ENCODE data around the gene MAGI1.

MAGI1 gene

GRCh38 chr3:65843732-65844131, 195.0 kb downstream of the MAGI1 start:
- in situ Hi-C loops (cut with MboI; ENCODE audit: low sequenced_read_pairs, unreplicated experiment), result no loop called here
- no peak for DNase-seq (ENCODE audit: low spot score)
- TF ChIP-seq, protein P1, sequence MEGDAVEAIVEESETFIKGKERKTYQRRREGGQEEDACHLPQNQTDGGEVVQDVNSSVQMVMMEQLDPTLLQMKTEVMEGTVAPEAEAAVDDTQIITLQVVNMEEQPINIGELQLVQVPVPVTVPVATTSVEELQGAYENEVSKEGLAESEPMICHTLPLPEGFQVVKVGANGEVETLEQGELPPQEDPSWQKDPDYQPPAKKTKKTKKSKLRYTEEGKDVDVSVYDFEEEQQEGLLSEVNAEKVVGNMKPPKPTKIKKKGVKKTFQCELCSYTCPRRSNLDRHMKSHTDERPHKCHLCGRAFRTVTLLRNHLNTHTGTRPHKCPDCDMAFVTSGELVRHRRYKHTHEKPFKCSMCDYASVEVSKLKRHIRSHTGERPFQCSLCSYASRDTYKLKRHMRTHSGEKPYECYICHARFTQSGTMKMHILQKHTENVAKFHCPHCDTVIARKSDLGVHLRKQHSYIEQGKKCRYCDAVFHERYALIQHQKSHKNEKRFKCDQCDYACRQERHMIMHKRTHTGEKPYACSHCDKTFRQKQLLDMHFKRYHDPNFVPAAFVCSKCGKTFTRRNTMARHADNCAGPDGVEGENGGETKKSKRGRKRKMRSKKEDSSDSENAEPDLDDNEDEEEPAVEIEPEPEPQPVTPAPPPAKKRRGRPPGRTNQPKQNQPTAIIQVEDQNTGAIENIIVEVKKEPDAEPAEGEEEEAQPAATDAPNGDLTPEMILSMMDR (IDR thresholded peaks at IDR 0.05; ENCODE audit: borderline replicate concordance, control extremely low read depth, extremely low read depth, insufficient read depth, missing control alignments), result no peak

DNA sequence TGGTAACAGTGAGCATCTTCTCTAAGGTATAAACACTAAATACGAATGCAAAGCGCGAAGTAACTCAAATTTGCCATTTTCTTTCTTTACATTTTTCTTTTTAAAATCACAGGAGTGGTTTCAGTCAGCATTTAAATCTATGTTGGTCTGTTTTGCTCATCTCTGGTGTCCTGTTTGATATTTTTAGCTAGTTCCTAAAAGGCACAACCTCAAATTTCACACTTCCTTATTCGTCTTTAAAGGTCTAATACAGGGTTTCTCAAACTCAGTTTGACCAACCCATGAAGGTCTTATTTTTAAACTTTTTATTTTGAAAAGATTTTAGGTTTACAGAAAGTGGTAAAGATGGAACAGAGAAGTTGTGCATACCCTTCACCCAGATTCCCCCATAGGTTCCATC, 201.1 kb downstream of the MAGI1 start:
- in situ Hi-C loops (cut with MboI; ENCODE audit: low sequenced_read_pairs, unreplicated experiment), result no loop called here
- TF ChIP-seq, protein P1 (IDR thresholded peaks at IDR 0.05; ENCODE audit: borderline replicate concordance, control extremely low read depth, extremely low read depth, insufficient read depth, missing control alignments), result no peak
- DNase-seq (ENCODE audit: low spot score), result no peak

DNA sequence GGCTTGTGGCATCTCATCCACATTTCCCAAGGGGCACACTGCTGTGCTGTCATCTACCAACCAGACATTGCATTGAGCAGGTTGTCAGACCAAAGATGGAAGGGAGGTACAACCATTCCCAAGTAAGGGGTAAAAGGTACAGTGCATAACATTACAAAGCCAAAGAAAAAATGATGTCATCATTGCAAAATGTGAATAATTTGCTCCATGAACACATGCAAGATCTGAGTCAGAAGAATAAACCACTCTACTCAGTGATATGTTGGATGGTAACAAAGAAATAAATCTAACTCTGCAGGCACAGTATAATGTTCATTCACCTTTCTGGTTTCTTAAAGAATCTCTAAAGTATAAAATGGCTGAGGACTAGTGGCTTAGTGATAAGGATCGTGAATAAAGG, 202.7 kb downstream of the MAGI1 start:
- no peak for DNase-seq (ENCODE audit: low spot score)
- TF ChIP-seq, protein P1 (IDR thresholded peaks at IDR 0.05; ENCODE audit: borderline replicate concordance, control extremely low read depth, extremely low read depth, insufficient read depth, missing control alignments), result no peak
- in situ Hi-C loops (cut with MboI; ENCODE audit: low sequenced_read_pairs, unreplicated experiment), result no loop called here

- TF ChIP-seq, protein P1 (IDR thresholded peaks at IDR 0.05; ENCODE audit: borderline replicate concordance, control extremely low read depth, extremely low read depth, insufficient read depth, missing control alignments), result no peak
- no peak for DNase-seq (ENCODE audit: low spot score)
- in situ Hi-C loops (cut with MboI; ENCODE audit: low sequenced_read_pairs, unreplicated experiment), result no loop called here
These were observed 204.8 kb downstream of the MAGI1 start for GRCh38 chr3:65833761-65834505.

DNA sequence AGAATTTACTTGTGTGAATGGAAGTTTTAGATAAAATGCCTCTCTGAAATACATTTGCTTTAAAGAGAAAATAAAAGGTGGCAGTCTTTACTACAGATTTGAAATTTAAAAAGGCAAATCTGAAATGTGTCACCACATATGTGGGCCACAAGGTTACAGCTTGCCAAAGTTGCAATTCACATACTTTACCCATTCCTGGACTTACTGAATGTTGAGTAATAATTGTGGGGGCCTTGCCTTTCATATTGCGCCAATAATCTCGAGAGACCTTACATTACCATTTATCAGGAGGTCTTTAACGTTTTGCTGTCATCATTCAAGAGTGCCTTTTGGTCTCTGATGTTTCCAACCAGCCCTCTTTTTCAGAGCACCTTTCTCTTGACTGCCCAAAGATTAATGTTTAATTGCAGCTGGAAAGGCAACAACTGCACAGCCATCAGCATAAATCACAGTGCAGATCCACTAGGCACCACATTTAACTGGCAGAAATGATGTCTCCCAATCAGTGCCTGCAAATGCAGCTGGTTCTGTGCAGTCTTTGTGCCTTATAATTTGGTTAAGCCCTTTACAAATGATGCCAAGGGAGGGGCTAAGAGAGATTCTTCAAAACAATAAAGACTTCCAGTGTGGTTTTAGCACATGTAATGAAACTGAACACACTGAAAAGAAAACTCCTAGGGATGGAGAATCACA, 206.8 kb downstream of the MAGI1 start:
- no peak for DNase-seq (ENCODE audit: low spot score)
- TF ChIP-seq, protein P1 (IDR thresholded peaks at IDR 0.05; ENCODE audit: borderline replicate concordance, control extremely low read depth, extremely low read depth, insufficient read depth, missing control alignments), result no peak
- in situ Hi-C loops (cut with MboI; ENCODE audit: low sequenced_read_pairs, unreplicated experiment), result no loop called here

GRCh38 chr3:65830948-65831732, 207.6 kb downstream of the MAGI1 start:
- peak; percentile 13 for DNase-seq (ENCODE audit: low spot score)
- TF ChIP-seq, protein P1 (IDR thresholded peaks at IDR 0.05; ENCODE audit: borderline replicate concordance, control extremely low read depth, extremely low read depth, insufficient read depth, missing control alignments), result no peak
- in situ Hi-C loops (cut with MboI; ENCODE audit: low sequenced_read_pairs, unreplicated experiment), result no loop called here

All from GM13976 (cell line).